Loucy (cell line): Measurements from ENCODE around the gene DOK1.

ENCODE experiments used
- CTCF ChIP-seq: fragments of 200-600 bp; sonication (generic); conservative IDR thresholded peaks from 2 replicates; pipeline ENCODE4 v1.5.1; 2014; ENCODE audit warnings: mild to moderate bottlenecking, antibody characterized with exemption, low read length
- EZH2phosphoT487 ChIP-seq: fragments of 200-600 bp; IDR thresholded peaks from 2 replicates; pipeline ENCODE4 v1.6.1; 2018; ENCODE audit warnings: antibody characterized with exemption, mild to moderate bottlenecking, moderate library complexity, borderline replicate concordance

DNA sequence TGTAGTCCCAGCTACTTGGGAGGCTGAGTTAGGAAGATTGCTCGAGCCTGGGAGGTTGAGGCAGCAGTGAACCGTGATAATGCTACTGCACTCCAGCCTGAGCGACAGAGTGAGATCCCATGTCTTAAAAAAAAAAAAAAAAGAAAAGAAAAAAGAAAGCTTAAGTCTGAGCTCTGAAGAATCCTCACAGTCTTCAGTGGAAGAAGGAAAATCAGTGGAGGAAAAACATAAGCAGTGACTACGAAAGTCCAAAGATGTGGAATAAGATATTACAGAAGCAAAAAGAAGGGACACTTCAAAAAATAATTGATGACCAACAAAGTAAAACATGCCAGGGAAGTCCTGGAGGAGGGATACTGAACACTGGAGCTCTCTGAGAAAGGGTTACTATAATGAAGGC is 44.2 kb upstream of the DOK1 start:
- TF ChIP-seq CTCF: no peak
- no peak for TF ChIP-seq EZH2phosphoT487
